SKM-1 (cell line): ENCODE measurements around the gene ETNK1.
"Not testable (repeated sequence)": the region's sequence is repeated elsewhere in the genome, so short reads cannot be mapped to it uniquely, and the experiment has no call there.

Experiments used
- DNase-seq: peaks from one replicate; lab custom pipeline; 2025; ENCODE audit not compliant: unreplicated experiment; lab: John Stamatoyannopoulos, UW

ETNK1 gene

GRCh38 chr12:22624870-22625761 is at the start of gene ETNK1:
Gene ETNK1 (plus strand): TSS chr12:22625171. CDS start chr12:22625431, 260 bp downstream.
- DNase-seq: peak; percentile 25

GRCh38 chr12:22576065-22576464 is 48.9 kb upstream of the ETNK1 start:
- DNase-seq: no peak

DNA sequence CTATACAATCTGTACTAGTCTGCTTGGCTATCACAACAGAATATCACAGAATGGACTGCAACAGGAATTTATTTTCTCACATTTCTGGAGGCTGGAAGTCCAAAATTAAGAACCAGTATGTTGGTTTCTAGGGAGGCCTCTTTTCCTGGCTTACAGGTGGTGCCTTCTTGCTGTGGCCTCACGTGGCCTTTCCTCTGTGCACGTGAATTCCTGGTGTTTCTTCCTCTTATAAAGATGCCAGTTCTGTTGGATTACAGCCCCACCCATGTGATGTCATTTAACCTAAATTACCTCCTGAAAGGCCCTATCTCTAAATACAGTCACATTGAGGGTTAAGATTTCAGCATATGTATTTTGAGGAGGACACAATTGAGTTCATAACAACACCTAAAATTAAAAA is 48.5 kb upstream of the ETNK1 start:
- no peak for DNase-seq

DNA sequence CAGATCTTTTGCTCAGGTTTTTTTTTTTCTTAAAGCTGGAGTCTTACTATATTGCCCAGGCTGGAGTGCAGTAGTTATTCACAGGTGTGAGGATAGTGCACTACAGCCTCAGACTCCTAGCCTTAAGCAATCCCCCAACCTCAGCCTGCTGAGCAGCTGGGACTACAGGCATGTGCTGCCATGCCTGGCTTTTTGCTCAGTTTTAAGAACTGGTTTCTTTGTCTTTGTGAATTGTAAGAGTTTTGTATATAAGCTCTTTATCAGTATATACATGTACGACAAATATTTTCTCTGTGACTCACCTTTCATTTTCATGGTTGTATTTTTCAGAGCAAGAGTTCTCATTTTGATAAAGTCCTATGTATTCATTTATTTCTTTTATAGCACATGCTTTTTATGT is 47.3 kb upstream of the ETNK1 start:
- DNase-seq: no peak

DNA sequence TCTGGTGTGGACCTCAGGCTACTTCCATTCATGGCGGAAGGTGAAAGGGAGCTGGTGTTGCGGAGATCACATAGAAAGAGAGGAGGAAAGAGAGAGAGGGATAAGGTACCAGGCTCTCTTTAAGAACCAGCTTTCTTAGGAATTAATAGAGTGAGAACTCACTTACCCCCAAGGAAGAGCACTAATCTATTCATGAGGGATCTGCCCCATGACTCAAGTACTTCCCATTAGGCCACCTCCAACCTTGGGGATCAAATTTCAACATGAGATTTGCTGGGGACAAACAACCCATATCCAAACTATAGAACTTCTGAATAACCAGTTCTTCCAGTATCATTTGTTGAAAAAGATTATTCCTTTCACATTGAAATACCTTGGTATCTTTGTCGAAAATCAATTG is 46.6 kb upstream of the ETNK1 start:
- DNase-seq: no peak

DNA sequence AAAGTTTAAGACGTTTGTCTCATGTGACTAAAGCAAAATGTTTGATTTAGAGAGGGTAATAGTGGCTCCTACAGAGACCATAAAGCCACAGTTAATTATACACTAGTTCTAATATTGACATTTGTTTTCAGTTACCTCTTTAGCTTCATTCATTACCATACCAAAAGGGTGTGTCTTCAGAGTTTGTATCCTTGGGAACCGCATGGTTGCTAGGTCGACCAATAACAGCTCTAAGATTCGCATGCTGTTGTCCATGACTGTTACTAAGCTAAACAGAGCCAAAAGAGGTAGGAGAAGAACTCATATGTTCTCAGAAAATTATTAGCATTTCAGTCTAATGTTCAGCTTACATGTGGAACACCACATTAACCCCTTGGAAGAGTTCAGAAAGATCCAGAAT is 36.2 kb upstream of the ETNK1 start:
- DNase-seq: no peak

DNA sequence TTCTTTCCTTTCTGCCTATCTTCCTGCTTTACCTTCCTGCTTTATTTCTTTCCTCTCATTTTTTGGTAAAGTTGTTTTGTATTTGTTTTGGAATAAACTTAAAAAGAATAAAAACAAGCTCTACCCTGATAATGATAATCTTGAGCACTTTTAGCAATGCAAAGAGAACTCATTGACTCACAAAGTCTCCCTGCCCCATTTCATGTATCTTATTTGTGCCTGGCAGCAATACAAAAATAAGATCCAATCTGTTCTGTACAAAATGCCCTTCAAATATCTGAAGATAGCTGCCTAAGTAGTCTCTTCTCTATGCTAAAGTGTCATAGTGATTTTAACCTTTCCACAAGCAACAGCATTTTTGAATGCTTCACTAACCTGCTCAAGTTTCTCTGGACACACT is 31.1 kb upstream of the ETNK1 start:
- no peak for DNase-seq

DNA sequence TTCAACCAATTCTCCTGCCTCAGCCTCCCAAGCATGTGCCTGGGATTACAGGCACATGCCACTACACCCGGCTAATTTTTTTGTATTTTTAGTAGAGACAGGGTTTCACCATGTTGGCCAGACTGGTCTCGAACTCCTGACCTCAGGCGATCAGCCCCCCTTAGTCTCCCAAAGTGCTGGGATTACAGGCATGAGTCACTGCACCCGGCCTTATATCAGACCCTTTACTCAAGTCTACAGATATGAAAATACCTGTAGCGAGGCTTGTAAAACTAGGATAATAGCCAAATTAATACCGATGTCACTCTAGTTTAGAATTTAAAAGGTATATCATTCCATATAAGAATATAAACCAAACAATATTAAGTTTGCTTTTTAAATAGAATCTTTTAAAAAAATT is 27.4 kb upstream of the ETNK1 start:
- DNase-seq: not testable (repeated sequence)

- no peak for DNase-seq
Measured at GRCh38 chr12:22598141-22598762, 26.7 kb upstream of the ETNK1 start.

DNA sequence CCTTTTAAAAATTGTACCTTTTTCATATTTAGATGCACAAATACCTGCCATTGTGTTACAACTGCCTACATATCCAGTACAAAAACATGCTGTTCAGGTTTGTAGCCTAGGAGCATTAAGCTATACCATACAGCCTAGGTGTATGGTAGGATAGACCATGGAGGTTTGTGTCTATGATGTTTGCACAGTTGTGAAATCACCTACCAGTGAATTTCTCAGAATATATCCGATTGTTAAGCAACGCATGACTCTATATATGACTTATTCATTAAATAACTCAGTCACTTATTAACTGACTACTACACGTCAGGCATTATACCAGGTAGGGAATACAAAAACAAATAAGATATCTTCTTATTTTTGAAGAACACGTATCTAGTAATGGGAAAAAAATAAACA is 26.2 kb upstream of the ETNK1 start:
- no peak for DNase-seq

GRCh38 chr12:22600181-22600580 is 24.8 kb upstream of the ETNK1 start:
- no peak for DNase-seq

DNA sequence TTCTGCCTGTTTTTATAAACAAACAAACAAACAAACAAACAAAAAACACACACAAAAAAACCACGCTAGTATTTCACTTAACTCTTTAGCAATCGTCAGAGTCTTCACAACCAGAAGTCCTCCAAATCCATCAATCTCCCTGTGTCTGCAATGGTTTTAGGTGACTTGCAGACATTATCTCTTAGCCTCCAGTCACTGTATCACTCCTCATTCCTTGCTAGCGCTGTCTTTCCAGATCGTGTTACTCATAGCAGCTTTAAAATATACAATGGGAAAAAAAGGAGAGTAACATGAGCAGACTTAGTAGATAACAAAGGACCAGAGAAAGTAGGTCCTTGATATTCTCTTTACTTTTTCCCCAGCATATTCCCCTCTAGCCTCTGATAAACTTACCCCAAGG is 15.5 kb upstream of the ETNK1 start:
- DNase-seq: no peak

GRCh38 chr12:22610131-22610530 is 14.8 kb upstream of the ETNK1 start:
- peak; percentile 18 for DNase-seq

DNA sequence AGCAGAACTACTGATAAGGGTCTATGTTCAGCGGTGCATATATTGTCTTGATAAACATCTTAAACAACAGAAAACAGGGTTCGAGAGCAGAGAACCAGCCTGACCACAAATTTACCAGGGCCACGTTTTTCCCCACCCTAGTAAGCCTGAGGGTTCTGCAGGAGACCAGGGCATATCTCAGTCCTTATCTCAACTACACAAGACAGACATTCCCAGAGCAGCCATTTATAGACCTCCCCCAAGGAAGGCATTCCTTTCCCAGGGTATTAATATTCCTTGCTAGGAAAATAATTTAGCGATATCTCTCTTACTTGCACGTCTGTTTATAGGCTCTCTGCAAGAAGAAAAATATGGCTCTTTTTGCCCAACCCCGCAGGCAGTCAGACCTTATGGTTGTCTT is 12.1 kb upstream of the ETNK1 start:
- not testable (repeated sequence) for DNase-seq

DNA sequence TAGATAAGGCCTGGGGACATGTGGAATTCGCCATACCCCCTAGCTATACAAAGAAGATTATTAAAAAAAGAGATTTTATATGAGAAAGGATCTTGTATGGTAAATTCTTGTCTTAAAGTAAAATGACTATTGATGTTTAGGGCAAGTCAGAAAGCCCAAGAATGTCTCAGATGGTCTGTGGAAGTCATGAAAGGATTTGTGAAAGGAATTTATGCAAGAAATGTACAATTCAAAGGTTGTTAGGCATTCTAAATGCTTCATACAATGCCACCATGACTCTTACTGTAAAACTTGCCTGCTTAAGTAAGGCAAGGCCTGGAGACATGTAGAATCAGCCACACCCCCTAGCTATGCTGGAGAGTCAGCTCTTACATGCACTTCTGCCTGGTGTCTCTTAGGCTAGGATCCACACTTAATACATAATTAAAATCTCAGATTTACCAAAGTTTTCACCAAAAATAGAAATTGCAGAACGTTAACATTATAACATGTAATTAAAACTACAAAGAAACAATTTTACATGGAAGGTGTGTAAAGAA is 8.9 kb upstream of the ETNK1 start:
- no peak for DNase-seq

GRCh38 chr12:22617630-22618029 is 7.3 kb upstream of the ETNK1 start:
- DNase-seq: no peak

DNA sequence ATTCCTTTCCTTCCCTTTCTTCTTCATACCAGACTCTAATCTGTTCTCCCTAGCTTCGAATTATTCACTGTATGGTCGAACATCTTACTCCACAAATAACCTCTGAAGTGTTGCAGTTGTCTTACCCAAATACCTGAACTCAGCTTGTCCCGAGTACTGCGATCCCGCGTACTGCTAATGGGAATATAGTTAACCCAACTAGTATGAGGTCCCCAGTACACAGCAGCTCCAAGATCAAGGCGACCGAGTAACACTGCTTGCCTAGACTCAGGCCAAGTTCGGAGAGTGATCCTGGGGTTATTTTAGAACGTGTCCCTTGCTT is 462 bp upstream of the ETNK1 start:
- no peak for DNase-seq

DNA sequence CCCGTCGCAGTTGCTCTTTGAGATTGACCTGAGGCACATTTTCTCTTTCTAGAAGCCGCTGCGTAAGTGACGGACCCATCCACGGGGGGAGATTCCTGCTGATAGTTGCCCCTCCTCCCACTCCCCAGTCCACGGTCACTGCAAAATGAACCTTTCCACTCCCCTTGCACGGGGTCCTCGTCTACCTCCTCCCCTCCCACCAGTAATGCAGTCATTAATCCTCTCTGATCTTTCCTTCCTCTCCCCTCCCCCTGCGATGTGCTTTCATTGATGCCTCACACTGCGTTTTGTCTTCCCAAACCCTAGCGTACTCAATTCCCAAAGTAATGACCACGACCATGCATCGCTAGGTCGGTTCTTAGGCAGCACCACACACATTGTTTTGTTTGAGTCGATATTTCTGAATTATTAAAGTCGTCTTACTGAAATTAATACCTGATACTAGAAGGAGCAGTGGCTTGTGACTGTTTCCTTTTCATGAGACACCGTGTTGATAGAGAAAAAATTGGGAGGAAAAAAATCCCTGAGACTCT is 857 bp downstream of the ETNK1 start:
- DNase-seq: no peak

- DNase-seq: no peak
Measured at GRCh38 chr12:22626406-22626805, 1.4 kb downstream of the ETNK1 start.

- no peak for DNase-seq
Measured at GRCh38 chr12:22627371-22627770, 2.4 kb downstream of the ETNK1 start.

DNA sequence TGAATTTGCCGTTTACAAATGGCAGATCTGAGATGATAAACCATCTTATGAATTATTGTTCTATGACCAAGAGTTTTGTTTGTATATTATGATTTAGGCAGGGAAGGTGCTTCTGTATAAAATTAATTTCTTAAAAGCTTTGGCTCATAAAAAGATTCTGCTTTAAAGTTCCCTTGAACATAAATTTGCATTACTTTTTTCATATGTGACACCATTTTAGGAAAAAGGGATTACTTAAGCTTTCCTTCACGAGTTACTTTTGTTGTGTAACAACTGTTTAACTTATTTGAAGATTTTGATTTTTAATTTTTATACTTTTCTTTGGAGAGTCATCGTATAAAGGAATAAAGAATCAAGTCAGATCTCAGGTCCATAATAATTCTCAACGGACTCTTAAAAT is 3.3 kb downstream of the ETNK1 start:
- no peak for DNase-seq

GRCh38 chr12:22631863-22632463 is 7.0 kb downstream of the ETNK1 start:
- DNase-seq: no peak
